Activated CD8-positive, alpha-beta memory T cell treated with anti-CD3 and anti-CD28 coated beads, Interleukin-2, amount 50 U/mL, for 4 hours (primary cell): ENCODE data around the gene PAN2.
"Not testable (repeated sequence)": the region's sequence is repeated elsewhere in the genome, so short reads cannot be mapped to it uniquely, and the experiment has no call there.

ENCODE experiments used
- DNase-seq: peaks from one replicate; pipeline ENCODE4 v3.0.0-alpha.2; 2020

The PAN2 gene, protein sequence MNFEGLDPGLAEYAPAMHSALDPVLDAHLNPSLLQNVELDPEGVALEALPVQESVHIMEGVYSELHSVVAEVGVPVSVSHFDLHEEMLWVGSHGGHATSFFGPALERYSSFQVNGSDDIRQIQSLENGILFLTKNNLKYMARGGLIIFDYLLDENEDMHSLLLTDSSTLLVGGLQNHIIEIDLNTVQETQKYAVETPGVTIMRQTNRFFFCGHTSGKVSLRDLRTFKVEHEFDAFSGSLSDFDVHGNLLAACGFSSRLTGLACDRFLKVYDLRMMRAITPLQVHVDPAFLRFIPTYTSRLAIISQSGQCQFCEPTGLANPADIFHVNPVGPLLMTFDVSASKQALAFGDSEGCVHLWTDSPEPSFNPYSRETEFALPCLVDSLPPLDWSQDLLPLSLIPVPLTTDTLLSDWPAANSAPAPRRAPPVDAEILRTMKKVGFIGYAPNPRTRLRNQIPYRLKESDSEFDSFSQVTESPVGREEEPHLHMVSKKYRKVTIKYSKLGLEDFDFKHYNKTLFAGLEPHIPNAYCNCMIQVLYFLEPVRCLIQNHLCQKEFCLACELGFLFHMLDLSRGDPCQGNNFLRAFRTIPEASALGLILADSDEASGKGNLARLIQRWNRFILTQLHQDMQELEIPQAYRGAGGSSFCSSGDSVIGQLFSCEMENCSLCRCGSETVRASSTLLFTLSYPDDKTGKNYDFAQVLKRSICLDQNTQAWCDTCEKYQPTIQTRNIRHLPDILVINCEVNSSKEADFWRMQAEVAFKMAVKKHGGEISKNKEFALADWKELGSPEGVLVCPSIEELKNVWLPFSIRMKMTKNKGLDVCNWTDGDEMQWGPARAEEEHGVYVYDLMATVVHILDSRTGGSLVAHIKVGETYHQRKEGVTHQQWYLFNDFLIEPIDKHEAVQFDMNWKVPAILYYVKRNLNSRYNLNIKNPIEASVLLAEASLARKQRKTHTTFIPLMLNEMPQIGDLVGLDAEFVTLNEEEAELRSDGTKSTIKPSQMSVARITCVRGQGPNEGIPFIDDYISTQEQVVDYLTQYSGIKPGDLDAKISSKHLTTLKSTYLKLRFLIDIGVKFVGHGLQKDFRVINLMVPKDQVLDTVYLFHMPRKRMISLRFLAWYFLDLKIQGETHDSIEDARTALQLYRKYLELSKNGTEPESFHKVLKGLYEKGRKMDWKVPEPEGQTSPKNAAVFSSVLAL

DNA sequence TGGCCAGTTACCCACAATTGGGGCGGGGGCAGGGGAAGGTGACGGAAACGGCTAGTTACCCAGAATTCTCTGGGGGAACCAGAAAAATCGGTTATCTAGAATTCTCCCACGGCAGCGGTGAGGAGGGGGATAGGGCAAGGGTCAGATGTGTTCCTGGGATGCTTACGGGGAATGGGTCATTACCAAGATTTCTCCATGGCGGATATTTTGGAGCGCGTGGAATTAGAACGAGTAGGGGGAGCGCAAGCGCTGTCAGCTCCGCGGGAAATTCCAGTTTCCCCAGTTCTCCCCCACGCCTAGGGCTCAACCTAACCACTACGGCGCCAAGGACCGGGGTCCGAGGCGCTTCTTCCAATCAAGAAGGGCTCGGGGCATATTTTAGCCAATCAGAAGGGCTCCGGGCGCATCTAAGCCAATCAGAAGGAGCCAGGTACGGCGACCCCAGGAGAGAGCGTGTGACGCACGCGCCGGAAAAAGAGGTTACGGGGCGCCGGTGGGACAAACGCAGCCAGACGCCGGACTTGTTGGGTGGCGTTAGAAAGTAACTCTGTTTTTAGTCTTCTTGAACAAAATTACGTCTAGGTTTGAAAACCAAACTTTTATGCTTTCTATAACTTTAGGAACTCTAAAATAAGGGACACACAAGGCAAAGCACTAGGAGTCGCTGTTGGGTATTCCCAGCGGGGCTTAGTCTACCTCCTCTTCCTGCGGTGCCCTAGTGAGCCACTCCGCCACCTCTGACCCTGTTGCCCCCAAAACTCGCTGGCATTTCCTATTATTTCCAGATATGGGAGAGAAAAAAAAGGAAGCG is at the start of gene PAN2:
PAN2 (minus strand) TSS at position 322 of the 811 bp plus-strand sequence. CDS start 906 bp downstream, outside the sequence.
- peak; percentile 89 for DNase-seq

DNA sequence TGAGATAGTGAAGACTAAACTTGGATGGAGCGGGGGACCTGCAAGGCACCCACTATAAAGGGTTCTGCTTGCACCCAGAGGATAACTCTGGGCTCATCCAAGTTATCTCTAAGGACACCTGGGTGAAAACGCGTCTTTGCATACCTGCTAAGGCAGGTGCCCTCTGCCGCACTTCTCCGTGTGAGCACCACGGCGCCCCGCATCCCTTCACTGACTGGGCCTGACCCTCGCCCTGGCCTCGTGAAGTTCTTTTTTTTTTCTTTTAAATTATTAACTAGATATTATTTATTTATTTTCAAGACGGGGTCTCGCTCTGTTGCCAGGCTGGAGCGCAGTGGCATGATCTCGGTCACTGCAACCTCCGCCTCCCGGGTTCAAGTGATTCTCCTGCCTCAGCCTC is 48.8 kb upstream of the PAN2 start:
- DNase-seq, result no peak

DNA sequence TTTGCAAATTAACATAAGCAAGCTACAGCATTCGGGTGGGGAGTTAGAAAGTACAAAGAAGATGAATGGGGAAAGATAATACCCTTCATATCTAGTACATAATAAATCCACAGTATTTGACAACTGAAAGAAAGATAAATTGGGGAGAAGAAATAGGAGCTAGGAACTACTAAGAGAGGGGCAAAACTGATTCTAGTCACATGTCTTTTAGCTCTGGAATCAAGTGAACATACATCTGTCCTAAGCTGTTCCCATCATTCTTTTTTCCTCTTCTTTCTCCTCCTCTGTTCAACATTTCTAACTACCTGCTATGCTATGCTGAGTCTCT is 44.2 kb upstream of the PAN2 start:
- no peak for DNase-seq

DNA sequence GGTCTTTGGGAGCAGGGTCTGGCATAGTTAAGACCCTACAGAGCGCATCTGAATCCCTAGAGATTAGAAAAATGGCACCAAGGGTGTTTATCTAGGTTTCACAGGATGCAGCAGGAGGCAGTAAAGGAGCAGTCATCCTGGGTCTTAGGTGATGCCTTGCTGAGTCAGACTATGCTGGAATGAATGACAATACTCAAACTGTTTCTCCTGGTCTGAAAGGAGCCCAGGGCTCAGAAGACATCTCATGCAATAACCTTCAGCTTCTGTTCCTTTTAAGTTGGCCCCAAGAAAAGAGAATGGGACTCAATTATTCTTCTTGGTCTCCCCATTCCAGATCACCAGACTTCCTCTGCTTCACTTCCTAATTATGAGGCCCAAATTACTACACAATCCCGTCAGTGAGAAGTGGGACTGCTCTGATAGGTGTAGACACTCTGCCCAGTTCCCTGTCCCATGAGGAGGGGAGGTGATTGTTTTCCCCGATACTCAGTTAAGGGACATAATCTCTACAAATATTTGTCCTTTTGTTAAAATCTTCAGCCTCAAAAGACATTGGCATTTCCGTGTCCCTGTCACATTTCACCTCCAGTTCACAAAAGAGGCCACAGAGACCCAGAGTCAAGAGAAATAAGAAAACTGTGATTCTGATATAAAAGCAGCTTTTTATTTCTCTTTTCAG is 43.6 kb upstream of the PAN2 start:
- DNase-seq, result no peak

DNA sequence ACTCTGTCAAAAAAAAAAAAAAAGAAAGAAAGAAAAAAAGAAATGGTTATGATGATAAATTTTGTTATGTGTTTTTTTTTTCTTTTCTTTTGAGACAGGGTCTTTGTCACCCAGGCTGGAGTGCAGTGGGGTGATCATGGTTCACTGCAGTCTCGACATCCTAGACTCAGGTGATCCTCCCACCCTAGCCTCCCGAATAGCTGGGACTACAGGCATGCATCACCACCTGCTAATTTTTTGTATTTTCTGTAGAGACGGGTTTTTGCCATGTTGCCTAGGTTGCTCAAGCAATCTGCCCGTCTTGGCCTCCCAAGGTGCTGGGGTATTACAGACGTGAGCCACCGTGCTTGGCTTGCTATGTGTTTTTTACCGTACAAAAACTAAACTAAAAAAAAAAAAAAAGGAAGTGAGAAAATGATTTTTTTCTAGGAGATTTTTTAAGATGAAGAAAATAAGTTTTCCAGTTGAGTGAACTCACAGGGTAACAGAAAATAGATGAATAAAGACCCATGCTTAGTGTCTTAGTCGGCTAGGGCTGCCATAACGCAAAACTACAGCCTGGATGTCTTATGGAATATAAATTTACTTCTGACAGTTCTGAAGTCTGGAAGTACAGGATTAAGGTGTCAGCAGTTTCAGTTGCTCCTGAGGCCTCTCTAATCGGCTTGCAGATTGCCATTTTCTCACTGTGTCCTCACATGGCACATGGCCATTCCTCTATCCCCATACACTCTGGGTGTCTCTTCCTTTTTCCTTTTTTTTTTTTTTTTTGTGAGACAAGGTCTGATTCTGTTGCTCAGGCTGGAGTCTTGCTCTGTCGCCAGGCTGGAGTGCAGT is 42.0 kb upstream of the PAN2 start:
- DNase-seq, result no peak

DNA sequence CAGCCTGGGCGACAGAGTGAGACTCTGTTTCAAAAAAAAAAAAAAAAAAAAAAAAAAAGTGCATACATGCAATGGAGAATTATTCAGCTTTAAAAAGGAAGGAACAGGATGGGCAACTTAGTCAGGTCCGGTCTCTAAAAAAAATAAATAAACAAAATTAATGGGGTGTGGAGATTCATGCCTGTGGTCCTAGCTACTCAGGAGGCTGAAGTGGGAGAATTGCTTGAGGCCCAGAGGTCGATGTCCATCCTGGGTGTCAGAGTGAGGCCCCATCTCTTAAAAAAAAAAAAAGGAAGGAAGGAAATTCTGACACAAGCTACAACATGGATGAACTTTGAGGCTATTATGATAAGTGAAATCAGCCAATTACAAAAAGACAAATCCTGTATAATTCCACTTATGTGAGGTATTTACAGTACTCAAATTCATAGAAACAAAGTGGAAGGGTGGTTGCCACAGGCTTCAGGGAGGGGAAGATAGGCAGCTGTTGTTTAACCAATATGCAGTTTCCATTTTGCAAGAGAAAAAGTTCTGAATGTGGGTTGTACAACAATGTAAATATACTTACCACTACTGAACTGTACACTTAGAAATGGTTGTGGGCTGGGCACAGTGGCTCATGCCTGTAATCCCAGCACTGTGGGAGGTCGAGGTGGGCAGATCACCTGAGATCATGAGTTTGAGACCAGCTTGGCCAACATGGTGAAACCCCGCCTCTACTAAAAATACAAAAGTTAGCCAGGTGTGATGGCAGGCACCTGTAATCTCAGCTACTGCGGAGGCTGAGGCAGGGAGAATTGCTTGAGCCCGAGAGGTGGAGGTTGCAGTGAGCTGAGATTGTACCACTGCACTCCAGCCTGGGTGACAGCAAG is 41.2 kb upstream of the PAN2 start:
- DNase-seq, result no peak

DNA sequence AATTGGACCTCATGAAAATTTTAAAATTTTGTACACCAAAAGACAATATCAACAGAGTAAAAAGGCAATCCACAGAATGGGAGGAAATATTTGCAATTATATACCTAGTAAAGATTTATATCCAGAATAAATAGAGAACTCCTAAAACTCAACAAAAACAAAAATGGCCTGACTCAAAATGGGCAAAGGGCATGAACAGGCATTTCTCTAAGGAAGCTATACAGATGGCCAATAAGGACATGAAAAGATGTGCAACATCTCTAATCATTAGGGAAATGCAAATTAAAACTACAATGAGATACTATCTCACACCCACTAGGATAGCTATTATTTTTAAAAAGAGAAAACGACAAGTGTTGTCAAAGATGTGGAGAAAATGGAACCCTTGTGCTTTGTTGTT is 39.7 kb upstream of the PAN2 start:
- DNase-seq, result no peak

DNA sequence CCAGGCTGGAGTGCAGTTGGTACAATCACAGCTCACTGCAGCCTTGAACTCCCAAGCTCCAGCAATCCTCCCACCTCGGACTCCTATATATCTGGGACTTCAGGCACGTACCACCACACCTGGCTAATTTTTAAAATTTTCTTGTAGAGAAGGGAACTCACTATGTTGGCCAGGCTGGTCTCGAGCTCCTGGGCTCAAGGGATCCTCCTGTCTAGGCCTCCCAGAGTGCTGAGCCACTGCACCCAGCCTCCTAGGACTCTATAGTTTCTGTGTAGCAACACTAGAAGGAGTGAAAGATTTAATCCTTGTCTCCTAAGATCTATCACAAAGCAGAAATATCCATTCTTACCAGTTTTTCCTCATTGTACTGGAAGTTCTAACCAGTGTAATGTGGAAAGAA is 33.1 kb upstream of the PAN2 start:
- DNase-seq, result no peak

DNA sequence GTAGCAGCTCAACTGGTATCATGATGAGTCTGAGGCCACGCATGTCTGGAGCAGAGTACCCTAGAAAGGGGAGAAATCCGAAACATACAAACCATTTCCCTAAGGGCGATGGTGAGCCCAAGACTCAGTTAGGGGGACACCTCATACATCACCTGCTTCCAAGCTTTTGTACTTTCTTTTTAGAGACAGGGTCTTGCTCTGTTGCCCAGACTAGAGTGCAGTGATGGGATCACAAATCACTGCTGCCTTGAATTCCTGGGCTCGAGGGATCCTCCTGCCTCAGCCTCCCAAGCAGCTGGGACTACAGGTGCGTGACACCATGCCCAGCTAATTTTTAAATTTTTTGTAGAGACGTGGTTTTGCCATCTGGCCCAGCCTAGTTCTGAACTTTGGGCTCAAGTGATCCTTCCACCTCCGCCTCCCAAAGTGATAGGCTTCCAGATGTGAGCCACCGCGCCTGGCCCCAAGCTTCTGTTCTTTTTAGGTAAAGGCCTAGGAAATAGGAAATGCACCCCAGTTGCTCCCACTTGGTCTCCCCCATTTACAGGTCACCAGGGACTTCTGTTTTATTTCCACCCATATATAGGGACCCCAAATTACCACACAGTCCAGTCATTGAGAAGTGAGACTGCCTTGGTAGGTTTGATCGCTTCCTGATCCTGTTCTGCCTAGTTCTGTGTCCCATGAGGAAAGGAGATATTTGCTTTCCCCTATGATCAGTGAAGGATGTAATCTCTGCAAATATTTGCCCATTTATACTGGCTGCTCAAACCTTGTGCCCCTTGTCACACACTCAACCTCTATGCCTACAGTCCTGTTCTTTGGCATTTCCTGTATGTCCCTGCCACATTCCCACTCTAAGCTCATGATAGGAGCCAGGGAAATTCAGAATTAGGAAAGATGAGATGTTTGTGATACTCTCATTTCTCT is 28.6 kb upstream of the PAN2 start, which contains the start of gene APOF:
APOF (minus strand) TSS at position 728 of the 930 bp plus-strand sequence; CDS start at position 616, 112 bp downstream.
- no peak for DNase-seq

DNA sequence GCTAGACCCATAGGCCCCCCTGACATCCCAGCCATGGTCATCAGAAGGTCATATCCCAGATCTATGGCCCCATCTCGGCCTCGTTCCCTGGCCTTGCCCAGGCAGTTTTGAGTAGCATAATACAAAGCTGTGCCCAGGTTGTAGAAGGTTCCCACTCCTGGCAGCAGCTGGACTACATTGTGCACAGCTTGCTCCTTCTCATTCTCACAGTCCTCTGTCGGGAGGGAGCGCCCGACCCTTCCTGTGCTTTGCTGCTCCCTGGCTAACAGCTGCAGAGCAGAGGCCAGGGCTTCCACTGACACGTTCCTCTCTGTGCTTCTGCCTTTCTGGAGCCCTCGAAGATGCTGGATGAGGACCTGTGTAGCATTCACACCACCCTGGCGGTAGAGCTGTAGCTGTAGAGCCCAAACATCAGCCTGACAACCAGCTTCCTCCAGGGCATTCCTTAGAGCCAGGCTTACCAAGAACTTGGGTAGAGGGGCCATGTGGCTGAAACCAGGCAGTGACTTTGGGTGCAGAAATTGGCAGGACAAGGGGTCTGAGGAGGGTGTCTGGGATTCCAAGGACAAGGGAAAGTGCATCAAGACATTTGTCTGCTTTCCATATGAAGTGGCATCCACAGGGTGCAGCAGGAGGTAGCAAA is 27.8 kb upstream of the PAN2 start:
- no peak for DNase-seq

DNA sequence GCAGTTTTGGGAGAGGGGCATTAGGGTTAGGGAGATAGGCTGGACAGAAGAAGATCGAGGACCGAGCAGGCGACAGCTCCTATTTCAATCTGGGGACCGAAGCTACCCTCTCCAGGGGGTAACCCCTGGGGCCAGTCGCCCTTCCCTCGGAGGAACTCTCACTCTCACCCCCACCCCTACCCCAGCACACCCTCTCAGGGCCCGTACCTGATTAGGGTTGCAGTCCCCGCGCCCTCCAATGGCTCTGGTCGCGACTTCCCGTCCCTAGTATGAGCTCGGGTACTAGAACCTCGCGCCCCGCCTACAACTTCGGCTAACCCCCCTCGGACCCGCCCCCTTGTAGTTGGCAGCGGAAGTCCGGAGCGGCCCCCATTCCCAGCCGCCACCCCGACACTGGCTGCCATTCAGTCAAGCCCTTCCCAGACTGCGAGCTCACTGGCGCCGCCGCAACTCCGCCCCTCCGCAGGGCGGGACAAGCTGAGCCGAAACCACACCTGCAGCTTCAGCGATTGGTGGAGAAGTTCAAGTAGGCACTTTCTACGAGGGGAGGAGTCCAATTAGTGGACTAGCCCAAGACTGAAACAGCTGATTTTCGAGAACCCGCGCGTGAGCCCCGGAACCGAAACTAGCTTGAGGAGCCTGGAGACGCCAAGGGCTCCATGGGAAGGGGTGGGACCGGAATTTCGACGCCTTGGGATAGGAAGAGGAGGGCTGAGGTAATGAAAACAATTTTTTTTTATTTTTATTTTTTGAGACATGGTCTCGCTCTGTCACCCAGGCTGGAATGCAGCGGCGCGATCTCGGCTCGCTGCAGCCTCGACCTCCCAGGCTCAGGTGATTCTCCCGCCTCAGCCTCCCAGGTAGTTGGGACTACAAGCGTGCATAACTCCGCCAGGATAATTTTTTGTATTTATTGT is 26.3 kb upstream of the PAN2 start, which contains the start of gene STAT2:
STAT2 (minus strand) TSS at position 257 of the 917 bp plus-strand sequence. CDS start 3,536 bp downstream, outside the sequence.
- DNase-seq, result peak; percentile 98

DNA sequence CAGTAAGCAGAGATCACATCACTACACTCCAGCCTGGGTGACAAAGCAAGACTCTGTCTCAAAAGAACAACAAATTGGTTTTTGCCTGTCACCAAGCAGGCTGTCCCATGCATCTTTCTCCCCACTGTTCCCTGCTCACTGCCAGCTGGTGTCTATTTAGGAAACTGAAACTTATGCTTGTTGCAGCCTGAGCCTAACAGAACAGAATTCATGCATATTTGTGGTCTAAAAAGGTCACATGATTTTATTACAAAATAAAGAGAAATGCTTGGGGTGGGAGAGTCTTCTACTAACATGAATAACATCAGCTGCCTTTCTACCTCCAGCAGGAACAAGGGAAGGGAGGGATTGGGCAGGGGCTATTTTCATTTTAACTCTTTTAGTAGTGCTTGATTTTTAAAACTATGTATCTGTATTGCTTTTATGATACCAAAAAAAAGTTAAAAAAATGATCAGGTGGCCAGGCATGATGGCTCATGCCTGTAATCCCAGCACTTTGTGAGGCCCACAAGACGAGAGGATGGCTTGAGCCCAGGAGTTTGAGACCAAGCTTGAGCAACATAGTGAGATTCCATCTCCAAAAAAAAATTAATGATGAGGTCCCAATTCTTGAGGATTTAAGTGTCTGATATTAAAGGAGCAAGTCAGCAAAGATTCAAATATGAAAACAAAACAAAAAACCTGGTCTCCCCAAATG is 25.2 kb upstream of the PAN2 start:
- DNase-seq, result no peak

DNA sequence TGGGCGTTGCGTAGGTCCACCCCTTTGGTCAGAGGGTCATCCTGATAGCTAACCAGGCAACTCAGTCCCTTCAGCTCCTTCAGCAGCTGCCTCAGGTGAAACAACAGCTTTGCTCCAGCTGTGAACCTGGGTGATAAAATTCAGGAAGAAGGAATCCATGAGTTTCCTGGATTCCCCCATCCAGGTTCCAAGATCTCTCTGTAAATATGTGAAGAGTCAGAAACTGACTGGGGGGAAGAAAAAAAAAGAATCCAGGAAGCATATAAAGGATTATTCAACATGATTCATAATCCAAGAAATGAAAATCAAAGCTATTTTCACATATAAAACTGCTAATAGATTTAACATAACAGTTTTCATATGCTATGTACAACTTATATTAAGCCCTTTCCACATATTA is 17.5 kb upstream of the PAN2 start:
- DNase-seq, result no peak

DNA sequence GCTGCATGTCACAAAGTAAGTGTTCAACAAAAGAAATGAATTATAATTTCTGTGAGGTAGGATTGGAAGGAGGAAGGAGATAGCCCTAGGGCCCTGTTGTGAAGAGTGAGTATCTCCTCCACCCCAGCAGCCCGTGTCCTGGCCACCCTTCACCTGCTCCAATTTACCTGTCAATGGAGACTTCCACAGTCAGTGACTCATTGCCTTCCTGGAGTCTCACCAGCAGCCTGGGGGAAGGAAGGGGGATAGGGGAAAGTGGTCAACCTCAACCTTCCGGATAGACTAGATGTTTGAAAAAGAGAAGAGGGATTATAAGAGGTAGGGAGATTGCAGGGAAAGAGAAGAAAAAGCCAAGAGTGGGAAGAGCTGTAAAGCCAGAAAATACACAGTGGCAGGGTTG is 16.9 kb upstream of the PAN2 start:
- no peak for DNase-seq

DNA sequence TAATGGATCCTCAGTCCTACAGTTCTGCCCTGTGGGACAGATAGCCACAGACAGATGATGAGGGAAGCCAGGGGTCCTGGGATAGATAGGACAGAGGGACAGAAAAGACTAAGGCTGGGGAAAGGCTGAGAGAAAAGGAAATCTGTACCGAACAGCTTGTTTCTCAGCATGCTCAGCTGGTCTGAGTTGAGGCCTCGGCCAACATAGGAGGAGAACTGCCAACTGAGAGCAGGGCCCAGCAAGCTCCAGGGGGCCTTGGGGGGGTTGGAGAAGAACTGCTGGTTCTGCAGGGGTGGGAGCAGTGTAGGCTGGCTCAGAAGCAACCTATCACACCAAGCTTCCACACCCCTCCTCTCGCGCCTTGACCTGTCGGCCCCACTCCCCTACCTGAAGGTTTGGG is 15.0 kb upstream of the PAN2 start:
- no peak for DNase-seq

DNA sequence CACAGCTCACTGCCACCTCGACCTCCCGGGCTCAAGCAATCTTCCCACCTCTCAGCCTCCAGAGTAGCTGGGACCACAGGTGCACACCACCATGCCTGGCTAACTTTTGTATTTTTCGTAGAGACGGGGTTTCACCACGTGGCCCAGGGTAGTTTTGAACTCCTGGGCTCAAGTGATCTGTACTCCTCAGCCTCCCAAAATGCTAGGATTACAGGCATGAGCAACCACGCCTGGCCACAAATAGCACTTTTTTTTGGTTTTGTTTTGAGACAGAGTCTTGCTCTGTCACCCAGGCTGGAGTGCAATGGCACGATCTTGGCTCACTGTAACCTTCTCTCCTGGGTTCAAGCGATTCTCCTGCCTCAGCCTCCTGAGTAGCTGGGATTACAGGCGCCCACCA is 13.5 kb upstream of the PAN2 start:
- DNase-seq, result not testable (repeated sequence)
